AG04449 (cell line): ENCODE results near the gene APOL5.
A peak's percentile ranks its signal among the peaks of the same experiment; 100 is the strongest.

Experiments used
- CTCF ChIA-PET: fragments of 350-600 bp; formaldehyde crosslinking; extraction: SDS; loops from one replicate; lab custom pipeline; 2021; ENCODE audit warnings: antibody characterized with exemption; lab: Yijun Ruan, JAX
- POLR2A ChIA-PET: fragments of 400-600, 350-600 bp; formaldehyde crosslinking; extraction: SDS; loops from one replicate; lab custom pipeline; 2020; ENCODE audit warnings: antibody characterized with exemption, inconsistent platforms; lab: Yijun Ruan, JAX
- DNase-seq: peaks from one replicate; pipeline ENCODE4 v3.0.0-alpha.2; 2010; ENCODE audit warnings: low read depth, low spot score
- H3K4me3 ChIP-seq: 2 replicates; pipeline ENCODE4 v1.5.1; 2011; ENCODE audit warnings: low read depth, mild to moderate bottlenecking, control low read depth, low read length
- CTCF ChIP-seq: IDR thresholded peaks from one replicate; pipeline ENCODE4 v1.5.1; 2011; ENCODE audit warnings: mild to moderate bottlenecking, moderate library complexity, low read length, control low read depth, inconsistent platforms; ENCODE audit not compliant: insufficient read depth; ENCODE audit errors: missing control alignments

Gene APOL5

GRCh38 chr22:35705141-35705540 lies 12.5 kb upstream of the APOL5 start:
- ChIA-PET CTCF (interaction anchor here (1.4 kb wide), 1 partner anchor 21 kb away, joined by 6 read pairs; no protein-coding TSS in a partner anchor), POLR2A (no interaction called here)
- no peak for TF ChIP-seq CTCF

GRCh38 chr22:35708453-35708852 lies 9.2 kb upstream of the APOL5 start:
- CTCF ChIA-PET: no interaction called here
- H3K4me3 ChIP-seq: no peak overlapping the region
- POLR2A ChIA-PET: no interaction called here
- TF ChIP-seq CTCF: no peak
- no peak for DNase-seq

More at GRCh38 chr22:35705141-35705540, 12.5 kb upstream of the APOL5 start:
- H3K4me3 ChIP-seq: no peak overlapping the region
- peak; percentile 53 for DNase-seq

GRCh38 chr22:35708917-35709316 lies 8.8 kb upstream of the APOL5 start:
- CTCF ChIA-PET: no interaction called here
- DNase-seq: no peak
- no peak overlapping the region for H3K4me3 ChIP-seq
- POLR2A ChIA-PET: no interaction called here
- no peak for TF ChIP-seq CTCF

GRCh38 chr22:35711336-35711735 lies 6.3 kb upstream of the APOL5 start:
- CTCF ChIA-PET: no interaction called here
- no peak for TF ChIP-seq CTCF
- no peak for DNase-seq
- H3K4me3 ChIP-seq: no peak overlapping the region
- POLR2A ChIA-PET: no interaction called here

GRCh38 chr22:35712672-35713071 lies 5.0 kb upstream of the APOL5 start:
- DNase-seq: no peak
- ChIA-PET CTCF (no interaction called here), POLR2A (no interaction called here)
- H3K4me3 ChIP-seq: no peak overlapping the region
- no peak for TF ChIP-seq CTCF

- no peak for TF ChIP-seq CTCF
- ChIA-PET CTCF (no interaction called here), POLR2A (no interaction called here)
- no peak overlapping the region for H3K4me3 ChIP-seq
- no peak for DNase-seq
Observed at GRCh38 chr22:35719212-35719875, 1.7 kb downstream of the APOL5 start.
